Measurements from ENCODE around the gene RTN1. TPM values are rescaled to one million over a fixed set of nuclear protein-coding genes. Genes with fewer than 3 reads are reported as not detected.

The RTN1 gene
- total and polyA plus RNA-seq, 2 experiments from 2014 or later, result 4.2 to 4.3 TPM

- H3F3A ChIP-seq (replicated peaks; ENCODE audit: low read depth), result no peaks in the 10 kb centered on the region
- peaks cover 4% of the 10 kb centered on the region; the same call in 1 of the 2 replicates for H3K4me1 ChIP-seq (ENCODE audit: insufficient read depth)
- H2AFZ ChIP-seq, result no peak overlapping the region
- H3K4me3 ChIP-seq, result no peak overlapping the region
- Mint-ChIP-seq H3K9me3 (no peaks in the 10 kb centered on the region), H3K27ac (no peak overlapping the region), H3K27me3 (ENCODE audit: insufficient read depth, low read depth, poor library complexity) (no peaks in the 10 kb centered on the region), H3K36me3 (ENCODE audit: low read depth) (no peaks in the 10 kb centered on the region), H3K4me3 (no peak overlapping the region), H3K4me1 (peaks cover 5% of the 10 kb centered on the region; the same call in 2 of the 3 replicates)
- no peaks in the 10 kb centered on the region for H3K9me2 ChIP-seq (ENCODE audit: insufficient read depth)
- H3K4me2 ChIP-seq, result no peak overlapping the region
- no peak for DNase-seq (ENCODE audit: low spot score)
- no peaks in the 10 kb centered on the region for H3K36me3 ChIP-seq (ENCODE audit: insufficient read depth)
- no peaks in the 10 kb centered on the region for H3K79me2 ChIP-seq (replicated peaks; ENCODE audit: insufficient read depth)
- ATAC-seq, result no peak
- no peaks in the 10 kb centered on the region for H3K27me3 ChIP-seq (ENCODE audit: insufficient read depth)
- H3K27ac ChIP-seq (ENCODE audit: low read depth), result no peak overlapping the region
- no peaks in the 10 kb centered on the region for H4K20me1 ChIP-seq (replicated peaks; ENCODE audit: insufficient read depth)
- TF ChIP-seq REST (IDR thresholded peaks at IDR 0.05; ENCODE audit: unreplicated experiment) (no peak), CTCF (conservative IDR thresholded peaks at IDR 0.05; ENCODE audit: low read depth in 2 of 2) (no peak), EZH2 (IDR thresholded peaks at IDR 0.05; ENCODE audit: low read depth, unreplicated experiment) (no peak), JUNB (IDR thresholded peaks at IDR 0.05; ENCODE audit: unreplicated experiment) (no peak), STAT1 (IDR thresholded peaks at IDR 0.05; ENCODE audit: unreplicated experiment) (no peak), ZNF114 (CRISPR knock-in tag; IDR thresholded peaks at IDR 0.05) (no peak), ETS1 (IDR thresholded peaks at IDR 0.05) (no peak), NANOG (IDR thresholded peaks at IDR 0.05; ENCODE audit: borderline replicate concordance) (no peak), CREB1 (CRISPR knock-in tag; IDR thresholded peaks at IDR 0.05; ENCODE audit: low read depth) (no peak), EZH2phosphoT487 (IDR thresholded peaks at IDR 0.05; ENCODE audit: unreplicated experiment) (no peak), ZNF331 (CRISPR knock-in tag; IDR thresholded peaks at IDR 0.05; ENCODE audit: low read depth) (no peak), POLR2AphosphoS5 (IDR thresholded peaks at IDR 0.05; ENCODE audit: low read depth) (no peak), ZNF462 (CRISPR knock-in tag; IDR thresholded peaks at IDR 0.05) (no peak)
Observed at GRCh38 chr14:59788176-59788575, 82.4 kb downstream of the RTN1 start.
